ENCODE results near the gene CDK5. TPM values are rescaled to one million over a fixed set of nuclear protein-coding genes. Genes with fewer than 3 reads are reported as not detected.

Gene CDK5
- total and polyA plus RNA-seq, 2 of the 13 experiments (the other 11 are each of a cell fraction or from before 2014, with no cell fraction given), result 16.4 to 21.3 TPM

DNA sequence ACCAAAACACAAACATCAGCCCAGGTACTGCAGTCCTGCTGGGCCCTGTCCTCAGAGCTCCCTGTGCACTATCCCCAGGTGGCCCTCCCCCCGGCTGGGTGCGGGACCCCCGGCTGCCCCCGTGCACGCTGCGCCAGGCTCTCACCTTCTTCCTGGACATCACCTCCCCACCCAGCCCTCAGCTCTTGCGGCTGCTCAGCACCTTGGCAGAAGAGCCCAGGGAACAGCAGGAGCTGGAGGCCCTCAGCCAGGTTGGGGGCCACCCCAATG lies 47.7 kb downstream of the CDK5 start (continued):
- TF ChIP-seq, protein P1, sequence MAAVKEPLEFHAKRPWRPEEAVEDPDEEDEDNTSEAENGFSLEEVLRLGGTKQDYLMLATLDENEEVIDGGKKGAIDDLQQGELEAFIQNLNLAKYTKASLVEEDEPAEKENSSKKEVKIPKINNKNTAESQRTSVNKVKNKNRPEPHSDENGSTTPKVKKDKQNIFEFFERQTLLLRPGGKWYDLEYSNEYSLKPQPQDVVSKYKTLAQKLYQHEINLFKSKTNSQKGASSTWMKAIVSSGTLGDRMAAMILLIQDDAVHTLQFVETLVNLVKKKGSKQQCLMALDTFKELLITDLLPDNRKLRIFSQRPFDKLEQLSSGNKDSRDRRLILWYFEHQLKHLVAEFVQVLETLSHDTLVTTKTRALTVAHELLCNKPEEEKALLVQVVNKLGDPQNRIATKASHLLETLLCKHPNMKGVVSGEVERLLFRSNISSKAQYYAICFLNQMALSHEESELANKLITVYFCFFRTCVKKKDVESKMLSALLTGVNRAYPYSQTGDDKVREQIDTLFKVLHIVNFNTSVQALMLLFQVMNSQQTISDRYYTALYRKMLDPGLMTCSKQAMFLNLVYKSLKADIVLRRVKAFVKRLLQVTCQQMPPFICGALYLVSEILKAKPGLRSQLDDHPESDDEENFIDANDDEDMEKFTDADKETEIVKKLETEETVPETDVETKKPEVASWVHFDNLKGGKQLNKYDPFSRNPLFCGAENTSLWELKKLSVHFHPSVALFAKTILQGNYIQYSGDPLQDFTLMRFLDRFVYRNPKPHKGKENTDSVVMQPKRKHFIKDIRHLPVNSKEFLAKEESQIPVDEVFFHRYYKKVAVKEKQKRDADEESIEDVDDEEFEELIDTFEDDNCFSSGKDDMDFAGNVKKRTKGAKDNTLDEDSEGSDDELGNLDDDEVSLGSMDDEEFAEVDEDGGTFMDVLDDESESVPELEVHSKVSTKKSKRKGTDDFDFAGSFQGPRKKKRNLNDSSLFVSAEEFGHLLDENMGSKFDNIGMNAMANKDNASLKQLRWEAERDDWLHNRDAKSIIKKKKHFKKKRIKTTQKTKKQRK (IDR thresholded peaks at IDR 0.05; ENCODE audit: low read length), result no peak
- no peak for TF ChIP-seq HNRNPL (IDR thresholded peaks at IDR 0.05; ENCODE audit: low read depth, low read length)
- no peak for TF ChIP-seq EP300 (IDR thresholded peaks at IDR 0.05; ENCODE audit: low read depth in 2 of 2, low read length in 2 of 2)
- TF ChIP-seq EP300 (CRISPR knock-in tag; IDR thresholded peaks at IDR 0.05; ENCODE audit: borderline replicate concordance), result no peak
- 0 out of 2 replicates have a peak, but pooled peaks have one; percentile 33 for TF ChIP-seq NCOA1 (CRISPR knock-in tag; IDR thresholded peaks at IDR 0.05)
- no peak for TF ChIP-seq SP1 (IDR thresholded peaks at IDR 0.05)
- no peak for TF ChIP-seq SP1 (CRISPR knock-in tag; IDR thresholded peaks at IDR 0.05)
- 0 out of 2 replicates have a peak, but pooled peaks have one; percentile 15 for TF ChIP-seq ZNF768 (CRISPR knock-in tag; IDR thresholded peaks at IDR 0.05)
- 0 out of 2 replicates have a peak, but pooled peaks have one; percentile 46 for TF ChIP-seq ZNF589 (CRISPR knock-in tag; conservative IDR thresholded peaks at IDR 0.05)
- no peak for TF ChIP-seq MAZ (IDR thresholded peaks at IDR 0.05; ENCODE audit: borderline replicate concordance, low read depth, low read length)
- no peak for TF ChIP-seq MAZ (CRISPR knock-in tag; IDR thresholded peaks at IDR 0.05; ENCODE audit: low read depth)
- TF ChIP-seq ZFX (CRISPR knock-in tag; IDR thresholded peaks at IDR 0.05; ENCODE audit: low read depth), result peak; percentile 38; the same call in 1 of the 2 replicates
- TF ChIP-seq FOXC1 (CRISPR knock-in tag; IDR thresholded peaks at IDR 0.05; ENCODE audit: borderline replicate concordance), result no peak
- TF ChIP-seq ZNF558 (CRISPR knock-in tag; IDR thresholded peaks at IDR 0.05; ENCODE audit: borderline replicate concordance), result no peak
- TF ChIP-seq ZBTB21 (CRISPR knock-in tag; IDR thresholded peaks at IDR 0.05), result no peak
- no peak for TF ChIP-seq NKX3-1 (CRISPR knock-in tag; IDR thresholded peaks at IDR 0.05)
- no peak for TF ChIP-seq DMAP1 (CRISPR knock-in tag; IDR thresholded peaks at IDR 0.05)
- 0 out of 2 replicates have a peak, but pooled peaks have one; percentile 25 for TF ChIP-seq ZNF33A (CRISPR knock-in tag; IDR thresholded peaks at IDR 0.05; ENCODE audit: borderline replicate concordance)
- TF ChIP-seq PAWR (CRISPR knock-in tag; IDR thresholded peaks at IDR 0.05; ENCODE audit: borderline replicate concordance), result no peak
- TF ChIP-seq HNRNPUL1 (IDR thresholded peaks at IDR 0.05; ENCODE audit: low read depth, low read length), result no peak
- TF ChIP-seq SAFB2 (CRISPR knock-in tag; IDR thresholded peaks at IDR 0.05; ENCODE audit: borderline replicate concordance, low read depth), result no peak

Measured in HepG2 (cell line).